Measurements from ENCODE around the gene FRMPD3.

The FRMPD3 gene

GRCh38 chrX:107440187-107440586 is 9.3 kb upstream of the FRMPD3 start:
- DNase-seq: no peak
- H3K14ac ChIP-seq (ENCODE audit: low read length in 2 of 2): no peak overlapping the region
- H3K18ac ChIP-seq (ENCODE audit: low read depth in 1 of 2, low read length in 2 of 2): no peak overlapping the region
- H3K4me1 ChIP-seq (ENCODE audit: control insufficient read depth, insufficient read depth, low read depth, low read length): no peaks in the 10 kb centered on the region
- H3K4ac ChIP-seq (ENCODE audit: low read depth in 1 of 2, low read length in 2 of 2): no peak overlapping the region
- H2BK12ac ChIP-seq (ENCODE audit: low read length in 2 of 2): no peak overlapping the region
- peaks cover 10 to 79% of the 10 kb centered on the region in 2 experiments for H3K27me3 ChIP-seq (ENCODE audit: control insufficient read depth in 1 of 2, insufficient read depth in 1 of 2, low read length in 2 of 2)
- H3K4me3 ChIP-seq (ENCODE audit: insufficient read depth in 1 of 2, low read depth in 1 of 2, low read length in 2 of 2): no peak overlapping the region
- no peak overlapping the region for H2AK5ac ChIP-seq (ENCODE audit: low read length, severe bottlenecking)
- no peaks in the 10 kb centered on the region for H3K9me3 ChIP-seq (ENCODE audit: control insufficient read depth, low read length)
- no peak overlapping the region for H2BK120ac ChIP-seq (ENCODE audit: low read depth, low read length)
- H4K91ac ChIP-seq (ENCODE audit: low read length): no peak overlapping the region
- H3K23ac ChIP-seq (ENCODE audit: low read length in 2 of 2): no peak overlapping the region
- no peak overlapping the region for H2BK15ac ChIP-seq (ENCODE audit: low read depth, poor library complexity, severe bottlenecking)
- H2AFZ ChIP-seq (ENCODE audit: low read depth, low read length): no peak overlapping the region
- H2BK5ac ChIP-seq (ENCODE audit: low read depth, low read length, poor library complexity, severe bottlenecking): no peak overlapping the region
- H3K36me3 ChIP-seq (ENCODE audit: control insufficient read depth in 1 of 2, insufficient read depth in 2 of 2, low read depth in 1 of 2, low read length in 2 of 2): no peaks in the 10 kb centered on the region
- no peak overlapping the region for H3K4me2 ChIP-seq (ENCODE audit: low read length, poor library complexity, severe bottlenecking)
- no peak overlapping the region for H3K9ac ChIP-seq (ENCODE audit: low read length)
- no CpG with 5 or more reads among the region's 3 CpGs for WGBS
- no peak overlapping the region for H4K8ac ChIP-seq (ENCODE audit: low read length)
- H3K79me1 ChIP-seq (replicated peaks; ENCODE audit: low read length, poor library complexity, severe bottlenecking): no peaks in the 10 kb centered on the region
- H3K27ac ChIP-seq (ENCODE audit: low read length, poor library complexity, severe bottlenecking): no peak overlapping the region

- Histone ChIP-seq H3K4me2 (ENCODE audit: low read length, poor library complexity, severe bottlenecking) (no peak overlapping the region), H3K9ac (ENCODE audit: low read length) (no peak overlapping the region), H2AK5ac (ENCODE audit: low read length, severe bottlenecking) (no peak overlapping the region), H3K36me3 (ENCODE audit: control insufficient read depth in 1 of 2, insufficient read depth in 2 of 2, low read depth in 1 of 2, low read length in 2 of 2) (no peaks in the 10 kb centered on the region), H3K27ac (ENCODE audit: low read length, poor library complexity, severe bottlenecking) (no peak overlapping the region), H2BK15ac (ENCODE audit: low read depth, poor library complexity, severe bottlenecking) (no peak overlapping the region), H3K18ac (ENCODE audit: low read depth in 1 of 2, low read length in 2 of 2) (no peak overlapping the region), H3K23ac (ENCODE audit: low read length in 2 of 2) (no peak overlapping the region), H2AFZ (ENCODE audit: low read depth, low read length) (no peak overlapping the region), H4K8ac (ENCODE audit: low read length) (no peak overlapping the region), H3K4me1 (ENCODE audit: control insufficient read depth, insufficient read depth, low read depth, low read length) (no peaks in the 10 kb centered on the region), H2BK12ac (ENCODE audit: low read length in 2 of 2) (no peak overlapping the region), H2BK120ac (ENCODE audit: low read depth, low read length) (no peak overlapping the region), H3K79me1 (replicated peaks; ENCODE audit: low read length, poor library complexity, severe bottlenecking) (no peaks in the 10 kb centered on the region), H3K14ac (ENCODE audit: low read length in 2 of 2) (no peak overlapping the region), H3K9me3 (ENCODE audit: control insufficient read depth, low read length) (no peaks in the 10 kb centered on the region), H4K91ac (ENCODE audit: low read length) (no peak overlapping the region), H3K27me3 (ENCODE audit: control insufficient read depth in 1 of 2, insufficient read depth in 1 of 2, low read length in 2 of 2) (peaks cover 15 to 80% of the 10 kb centered on the region in 2 experiments), H2BK5ac (ENCODE audit: low read depth, low read length, poor library complexity, severe bottlenecking) (no peak overlapping the region), H3K4me3 (ENCODE audit: insufficient read depth in 1 of 2, low read depth in 1 of 2, low read length in 2 of 2) (no peak overlapping the region), H3K4ac (ENCODE audit: low read depth in 1 of 2, low read length in 2 of 2) (no peak overlapping the region)
- 82% methylated on average over 5 of the region's 5 CpGs for WGBS
- no peak for DNase-seq
Observed at GRCh38 chrX:107440692-107441091, 8.8 kb upstream of the FRMPD3 start.

GRCh38 chrX:107442914-107443527 is 6.4 kb upstream of the FRMPD3 start:
- H2AFZ ChIP-seq (ENCODE audit: low read depth, low read length): no peak overlapping the region
- peaks cover 35 to 80% of the 10 kb centered on the region in 2 experiments for H3K27me3 ChIP-seq (ENCODE audit: control insufficient read depth in 1 of 2, insufficient read depth in 1 of 2, low read length in 2 of 2)
- H3K4me1 ChIP-seq (ENCODE audit: control insufficient read depth, insufficient read depth, low read depth, low read length): no peaks in the 10 kb centered on the region
- no peaks in the 10 kb centered on the region for H3K9me3 ChIP-seq (ENCODE audit: control insufficient read depth, low read length)
- no peak overlapping the region for H4K8ac ChIP-seq (ENCODE audit: low read length)
- no peak overlapping the region for H2BK15ac ChIP-seq (ENCODE audit: low read depth, poor library complexity, severe bottlenecking)
- H2BK120ac ChIP-seq (ENCODE audit: low read depth, low read length): no peak overlapping the region
- H2AK5ac ChIP-seq (ENCODE audit: low read length, severe bottlenecking): no peak overlapping the region
- no peak overlapping the region for H2BK5ac ChIP-seq (ENCODE audit: low read depth, low read length, poor library complexity, severe bottlenecking)
- no peak overlapping the region for H3K14ac ChIP-seq (ENCODE audit: low read length in 2 of 2)
- no peak for DNase-seq
- H3K27ac ChIP-seq (ENCODE audit: low read length, poor library complexity, severe bottlenecking): no peak overlapping the region
- no peaks in the 10 kb centered on the region for H3K79me1 ChIP-seq (replicated peaks; ENCODE audit: low read length, poor library complexity, severe bottlenecking)
- no peak overlapping the region for H3K18ac ChIP-seq (ENCODE audit: low read depth in 1 of 2, low read length in 2 of 2)
- no peaks in the 10 kb centered on the region for H3K36me3 ChIP-seq (ENCODE audit: control insufficient read depth in 1 of 2, insufficient read depth in 2 of 2, low read depth in 1 of 2, low read length in 2 of 2)
- no peak overlapping the region for H3K4me3 ChIP-seq (ENCODE audit: insufficient read depth in 1 of 2, low read depth in 1 of 2, low read length in 2 of 2)
- no peak overlapping the region for H4K91ac ChIP-seq (ENCODE audit: low read length)
- H3K4ac ChIP-seq (ENCODE audit: low read depth in 1 of 2, low read length in 2 of 2): no peak overlapping the region
- no peak overlapping the region for H2BK12ac ChIP-seq (ENCODE audit: low read length in 2 of 2)
- H3K4me2 ChIP-seq (ENCODE audit: low read length, poor library complexity, severe bottlenecking): no peak overlapping the region
- 43% methylated on average over 3 of the region's 3 CpGs for WGBS
- H3K9ac ChIP-seq (ENCODE audit: low read length): no peak overlapping the region
- no peak overlapping the region for H3K23ac ChIP-seq (ENCODE audit: low read length in 2 of 2)

DNA sequence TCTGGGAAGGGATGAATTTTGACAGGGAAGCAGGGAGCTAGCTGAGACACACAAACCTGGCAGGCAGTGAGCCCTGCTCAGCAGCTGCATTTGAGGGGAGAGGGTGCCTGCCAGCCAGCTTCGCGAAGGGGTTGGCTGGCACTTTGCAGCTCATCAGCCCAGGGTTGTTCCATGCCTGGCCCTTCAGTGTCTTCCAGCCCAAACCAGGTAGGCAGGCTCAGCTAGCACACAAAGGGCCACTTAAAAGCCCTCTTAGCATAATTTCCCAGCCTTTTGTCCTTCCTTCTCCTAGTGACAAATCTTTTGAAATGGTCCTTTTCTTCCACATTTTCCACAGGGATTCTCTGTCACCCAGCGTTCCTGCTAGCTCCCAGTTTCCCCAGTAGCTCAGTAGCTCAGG is 4.3 kb upstream of the FRMPD3 start:
- no peak for DNase-seq
- H2BK120ac ChIP-seq (ENCODE audit: low read depth, low read length): no peak overlapping the region
- no peak overlapping the region for H3K9ac ChIP-seq (ENCODE audit: low read length)
- H3K36me3 ChIP-seq (ENCODE audit: control insufficient read depth in 1 of 2, insufficient read depth in 2 of 2, low read depth in 1 of 2, low read length in 2 of 2): no peaks in the 10 kb centered on the region
- H2AK5ac ChIP-seq (ENCODE audit: low read length, severe bottlenecking): no peak overlapping the region
- H3K4me1 ChIP-seq (ENCODE audit: control insufficient read depth, insufficient read depth, low read depth, low read length): peaks cover 9% of the 10 kb centered on the region
- H4K91ac ChIP-seq (ENCODE audit: low read length): no peak overlapping the region
- peaks cover 47 to 78% of the 10 kb centered on the region in 2 experiments for H3K27me3 ChIP-seq (ENCODE audit: control insufficient read depth in 1 of 2, insufficient read depth in 1 of 2, low read length in 2 of 2)
- H2BK15ac ChIP-seq (ENCODE audit: low read depth, poor library complexity, severe bottlenecking): no peak overlapping the region
- H2BK12ac ChIP-seq (ENCODE audit: low read length in 2 of 2): no peak overlapping the region
- no peak overlapping the region for H3K14ac ChIP-seq (ENCODE audit: low read length in 2 of 2)
- no peak overlapping the region for H3K4me3 ChIP-seq (ENCODE audit: insufficient read depth in 1 of 2, low read depth in 1 of 2, low read length in 2 of 2)
- no peak overlapping the region for H2AFZ ChIP-seq (ENCODE audit: low read depth, low read length)
- no peak overlapping the region for H3K27ac ChIP-seq (ENCODE audit: low read length, poor library complexity, severe bottlenecking)
- no peak overlapping the region for H3K4ac ChIP-seq (ENCODE audit: low read depth in 1 of 2, low read length in 2 of 2)
- no peak overlapping the region for H3K23ac ChIP-seq (ENCODE audit: low read length in 2 of 2)
- H3K4me2 ChIP-seq (ENCODE audit: low read length, poor library complexity, severe bottlenecking): no peak overlapping the region
- no peaks in the 10 kb centered on the region for H3K9me3 ChIP-seq (ENCODE audit: control insufficient read depth, low read length)
- 25% methylated on average over 3 of the region's 3 CpGs for WGBS
- no peak overlapping the region for H2BK5ac ChIP-seq (ENCODE audit: low read depth, low read length, poor library complexity, severe bottlenecking)
- H4K8ac ChIP-seq (ENCODE audit: low read length): no peak overlapping the region
- H3K18ac ChIP-seq (ENCODE audit: low read depth in 1 of 2, low read length in 2 of 2): no peak overlapping the region
- no peaks in the 10 kb centered on the region for H3K79me1 ChIP-seq (replicated peaks; ENCODE audit: low read length, poor library complexity, severe bottlenecking)
